AG09319 (cell line): Measurements from ENCODE around the gene CTPS2.

Experiments used
- DNase-seq: peaks from one replicate; pipeline ENCODE4 v3.0.0-alpha.2; 2010; ENCODE audit warnings: low read depth; ENCODE audit errors: extremely low read depth
- TF ChIP-seq, protein P1 (sequence below): IDR thresholded peaks from 2 replicates; pipeline ENCODE4 v1.5.1; 2011; ENCODE audit warnings: low read depth, mild to moderate bottlenecking, inconsistent platforms, low read length, moderate library complexity

CTPS2 gene

DNA sequence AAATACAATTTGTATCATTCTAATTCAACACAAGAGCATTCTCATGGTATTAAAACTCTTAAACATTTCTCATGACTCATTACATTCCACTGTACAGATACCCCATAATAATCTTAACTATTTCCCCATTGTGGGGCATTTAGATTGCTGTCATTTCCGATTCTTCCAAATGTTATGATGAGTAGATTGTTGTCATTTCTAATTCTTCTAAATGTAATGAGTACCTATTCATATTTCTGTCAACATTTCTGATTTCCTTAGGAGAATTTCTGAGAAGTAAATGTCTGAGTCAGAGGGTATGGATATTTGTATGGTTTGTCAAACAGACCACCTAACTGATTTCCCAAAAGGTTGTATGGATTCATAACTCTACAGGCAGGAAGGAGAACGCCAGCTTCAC, 54.2 kb downstream of the CTPS2 start:
- TF ChIP-seq, protein P1, sequence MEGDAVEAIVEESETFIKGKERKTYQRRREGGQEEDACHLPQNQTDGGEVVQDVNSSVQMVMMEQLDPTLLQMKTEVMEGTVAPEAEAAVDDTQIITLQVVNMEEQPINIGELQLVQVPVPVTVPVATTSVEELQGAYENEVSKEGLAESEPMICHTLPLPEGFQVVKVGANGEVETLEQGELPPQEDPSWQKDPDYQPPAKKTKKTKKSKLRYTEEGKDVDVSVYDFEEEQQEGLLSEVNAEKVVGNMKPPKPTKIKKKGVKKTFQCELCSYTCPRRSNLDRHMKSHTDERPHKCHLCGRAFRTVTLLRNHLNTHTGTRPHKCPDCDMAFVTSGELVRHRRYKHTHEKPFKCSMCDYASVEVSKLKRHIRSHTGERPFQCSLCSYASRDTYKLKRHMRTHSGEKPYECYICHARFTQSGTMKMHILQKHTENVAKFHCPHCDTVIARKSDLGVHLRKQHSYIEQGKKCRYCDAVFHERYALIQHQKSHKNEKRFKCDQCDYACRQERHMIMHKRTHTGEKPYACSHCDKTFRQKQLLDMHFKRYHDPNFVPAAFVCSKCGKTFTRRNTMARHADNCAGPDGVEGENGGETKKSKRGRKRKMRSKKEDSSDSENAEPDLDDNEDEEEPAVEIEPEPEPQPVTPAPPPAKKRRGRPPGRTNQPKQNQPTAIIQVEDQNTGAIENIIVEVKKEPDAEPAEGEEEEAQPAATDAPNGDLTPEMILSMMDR, result no peak
- no peak for DNase-seq

DNA sequence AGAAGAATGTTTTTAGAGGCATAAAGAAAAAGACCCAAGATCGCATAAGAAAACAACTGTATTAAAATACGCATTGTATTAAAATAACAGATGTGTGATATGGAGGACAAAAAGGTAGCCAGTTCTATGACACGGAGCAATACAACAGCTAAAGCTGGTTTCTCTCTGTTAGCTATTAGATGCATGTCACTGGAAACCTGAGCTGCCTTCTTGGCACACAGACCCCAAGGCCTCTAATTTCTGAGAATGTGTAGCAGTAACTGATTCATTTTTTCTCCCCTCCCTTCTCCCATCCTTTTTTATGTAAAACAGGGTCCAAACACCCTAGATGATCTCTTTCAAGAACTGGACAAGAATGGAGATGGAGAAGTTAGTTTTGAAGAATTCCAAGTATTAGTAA, 58.4 kb downstream of the CTPS2 start:
- TF ChIP-seq, protein P1, result no peak
- DNase-seq, result no peak

DNA sequence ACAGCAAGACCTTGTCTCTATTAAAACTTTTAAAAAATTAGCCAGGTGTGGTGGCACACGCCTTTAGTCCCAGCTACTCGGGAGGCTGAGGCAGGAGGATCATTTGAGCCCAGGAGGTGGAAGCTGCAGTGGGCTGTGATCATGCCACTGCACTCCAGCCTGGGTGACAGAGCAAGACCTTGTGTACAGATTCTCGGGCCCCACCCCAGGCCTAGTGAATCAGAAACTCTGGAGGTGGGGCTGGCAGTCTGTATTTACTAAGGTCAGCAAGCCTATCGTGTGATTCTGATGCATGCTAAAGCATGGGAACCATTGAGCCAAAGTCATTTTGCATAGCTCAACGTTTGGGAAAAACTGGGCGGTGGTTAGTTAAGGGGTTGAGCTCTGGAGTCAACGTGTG, 59.0 kb downstream of the CTPS2 start:
- DNase-seq, result no peak
- TF ChIP-seq, protein P1, result no peak

DNA sequence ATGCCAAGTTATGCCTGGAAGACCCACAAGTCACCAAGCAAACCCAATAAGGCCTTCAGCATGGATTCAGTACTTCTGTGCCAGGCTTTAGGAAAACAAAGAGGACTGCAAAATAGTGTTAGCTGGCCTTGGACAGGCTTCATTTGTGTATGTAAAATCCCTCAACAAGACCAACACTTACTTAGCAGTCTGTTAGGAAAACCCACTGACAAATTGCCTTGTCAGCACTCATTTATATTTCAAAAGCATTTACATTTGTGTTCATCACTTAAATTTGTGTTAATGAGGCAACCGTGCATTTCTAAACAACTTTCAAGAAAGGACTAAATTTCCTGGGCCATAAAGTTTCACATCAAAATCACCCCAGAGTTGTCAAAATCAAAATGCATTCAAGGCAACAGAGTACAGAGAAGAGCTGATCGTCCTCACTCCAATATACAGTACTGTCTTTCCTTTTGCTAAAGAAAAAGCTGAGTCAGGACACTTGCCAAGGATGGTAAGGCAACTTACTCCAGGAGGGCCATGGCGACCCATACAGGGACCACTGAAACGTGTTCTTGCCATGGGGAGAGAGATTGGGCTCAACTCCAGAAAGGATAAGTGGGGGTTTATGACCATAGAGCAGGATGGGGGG, 61.0 kb downstream of the CTPS2 start:
- TF ChIP-seq, protein P1, result no peak
- DNase-seq, result no peak

DNA sequence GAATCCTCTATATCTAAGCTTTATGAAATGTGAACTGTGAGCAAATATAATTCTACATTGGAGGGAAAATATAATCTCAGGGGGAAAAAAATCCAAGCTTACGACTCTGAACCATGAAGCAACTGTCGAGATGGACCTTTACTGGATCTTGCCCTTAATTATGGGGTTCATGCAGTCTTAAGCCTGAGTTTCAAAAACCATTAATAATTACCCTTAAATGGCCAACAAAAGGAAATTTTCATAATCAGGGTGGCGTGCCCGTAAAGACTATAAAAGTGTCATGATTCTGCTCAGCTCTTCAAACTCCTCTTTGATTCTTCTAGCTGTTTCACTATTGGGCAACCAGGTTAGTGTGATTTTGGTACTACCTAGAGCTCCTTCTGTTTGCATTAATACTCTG, 62.6 kb downstream of the CTPS2 start, which contains the start of gene S100G:
Gene S100G, plus strand, starts transcription at position 301 of the 400 bp plus-strand sequence. CDS start 849 bp downstream, outside the sequence.
- no peak for DNase-seq
- TF ChIP-seq, protein P1, result no peak

DNA sequence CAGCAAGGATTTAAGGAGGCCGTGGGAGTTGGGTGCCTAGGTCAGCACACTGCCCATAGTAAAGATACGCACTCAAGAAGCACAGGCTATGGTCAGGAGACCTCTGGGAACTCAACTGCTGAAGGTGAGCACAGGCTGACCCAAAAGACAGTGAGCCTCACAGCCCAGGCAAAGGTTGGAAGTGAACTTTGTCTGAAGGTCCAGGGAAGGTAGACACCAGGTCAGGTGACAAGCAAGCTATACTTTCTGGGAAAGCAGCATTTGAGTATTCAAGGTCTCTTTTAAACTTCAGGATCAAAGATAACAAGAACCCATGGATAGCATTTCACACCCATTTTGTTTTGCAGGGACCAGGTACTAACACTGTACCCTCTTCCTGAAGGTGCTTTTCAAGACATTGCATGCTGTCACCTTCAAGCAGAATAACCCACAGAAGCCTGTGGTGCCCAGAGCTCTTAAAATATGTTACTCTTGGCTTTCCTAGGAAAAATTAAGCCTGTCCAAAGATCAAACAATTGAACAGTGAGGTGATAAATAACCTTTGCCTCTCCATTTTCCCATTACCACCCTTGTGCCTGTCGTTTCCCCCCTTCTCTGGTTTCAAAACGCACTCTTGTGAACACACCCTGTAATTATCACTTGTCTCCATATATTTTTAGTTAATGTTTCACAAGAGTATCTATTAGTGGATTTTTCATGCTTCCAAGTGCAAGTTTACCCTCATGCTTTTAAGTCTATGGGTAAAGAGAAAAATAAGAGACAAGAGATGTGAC, 65.9 kb downstream of the CTPS2 start:
- TF ChIP-seq, protein P1, result no peak
- DNase-seq, result no peak

DNA sequence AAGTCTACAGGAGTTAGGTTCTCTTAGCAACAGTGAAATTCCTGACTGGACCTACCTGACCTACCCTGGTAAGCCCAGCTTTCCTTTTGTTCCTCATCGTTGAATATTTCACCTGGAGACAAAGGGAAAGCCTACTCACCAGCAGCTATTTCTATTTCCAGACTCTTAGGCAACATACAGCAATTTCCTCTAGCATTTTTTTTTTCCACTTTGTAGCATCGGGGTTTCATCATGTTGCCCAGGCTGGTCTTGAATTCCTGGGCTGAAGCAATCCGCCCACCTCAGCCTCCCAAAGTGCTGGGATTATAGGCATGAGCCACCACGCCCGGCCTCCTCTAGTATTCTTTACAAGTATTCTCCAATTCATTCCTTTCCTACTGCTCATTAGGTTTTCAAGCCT, 69.3 kb downstream of the CTPS2 start:
- peak; percentile 23 for DNase-seq
- TF ChIP-seq, protein P1, result no peak
